ENCODE data around the gene RRBP1. TPM values are rescaled to one million over a fixed set of nuclear protein-coding genes. Genes with fewer than 3 reads are reported as not detected.

RRBP1 gene
- total and polyA plus RNA-seq, 4 donors: 75.4 to 202 (median 130) TPM

- 90% methylated on average over 2 of the region's 2 CpGs for WGBS
- peaks cover 0 to 6% (median 2%) of the 10 kb centered on the region in 4 donors for H3K4me1 ChIP-seq (ENCODE audit: control insufficient read depth in 4 of 4, insufficient read depth in 4 of 4, low read length in 3 of 4)
- no peak for DNase-seq (ENCODE audit: low spot score)
- TF ChIP-seq TAF1 (conservative IDR thresholded peaks at IDR 0.05): no peak
- no peak for TF ChIP-seq REST (IDR thresholded peaks at IDR 0.05)
- no peak for TF ChIP-seq NR2F2 (IDR thresholded peaks at IDR 0.05)
- TF ChIP-seq EGR1 (IDR thresholded peaks at IDR 0.05; ENCODE audit: low read depth in 2 of 2): no peak
- TF ChIP-seq HNF4A (conservative IDR thresholded peaks at IDR 0.05): no peak
- TF ChIP-seq RXRA (IDR thresholded peaks at IDR 0.05): no peak
- TF ChIP-seq FOXA2 (IDR thresholded peaks at IDR 0.05): no peak
- no peak for TF ChIP-seq ATF3 (IDR thresholded peaks at IDR 0.05)
- no peak for TF ChIP-seq ZBTB33 (IDR thresholded peaks at IDR 0.05)
- TF ChIP-seq CTCF (IDR thresholded peaks at IDR 0.05; ENCODE audit: low read depth, low read length, missing input control): no peak
- no peaks in the 10 kb centered on the region for H3K9me3 ChIP-seq (ENCODE audit: control insufficient read depth in 4 of 4, low read length in 3 of 4)
- H3K4me3 ChIP-seq (ENCODE audit: low read depth in 1 of 3, low read length in 3 of 3): no peak overlapping the region
- no peak overlapping the region for H3K27ac ChIP-seq (ENCODE audit: low read depth in 1 of 2, low read length in 2 of 2)
- H3K27me3 ChIP-seq (ENCODE audit: control insufficient read depth in 4 of 4, insufficient read depth in 4 of 4, low read length in 3 of 4): no peaks in the 10 kb centered on the region
- no peaks in the 10 kb centered on the region for H3K36me3 ChIP-seq (ENCODE audit: control insufficient read depth in 4 of 4, insufficient read depth in 3 of 4, low read depth in 1 of 4, low read length in 3 of 4)
- H3K9ac ChIP-seq (ENCODE audit: low read depth in 1 of 2, low read length in 2 of 2): no peak overlapping the region
Measured at GRCh38 chr20:17595856-17596255, 86.2 kb downstream of the RRBP1 start.

- H3K27ac ChIP-seq (ENCODE audit: low read depth in 1 of 2, low read length in 2 of 2): no peak overlapping the region
- no peak overlapping the region for H3K4me3 ChIP-seq (ENCODE audit: low read depth in 1 of 3, low read length in 3 of 3)
- H3K9ac ChIP-seq (ENCODE audit: low read depth in 1 of 2, low read length in 2 of 2): no peak overlapping the region
- no peak for TF ChIP-seq FOXA2 (IDR thresholded peaks at IDR 0.05)
- no peak for TF ChIP-seq RXRA (IDR thresholded peaks at IDR 0.05)
- no peak for TF ChIP-seq ATF3 (IDR thresholded peaks at IDR 0.05)
- TF ChIP-seq EGR1 (IDR thresholded peaks at IDR 0.05; ENCODE audit: low read depth in 2 of 2): no peak
- no peak for TF ChIP-seq MAX (IDR thresholded peaks at IDR 0.05)
- TF ChIP-seq HNF4A (conservative IDR thresholded peaks at IDR 0.05): no peak
- no peak for TF ChIP-seq RAD21 (IDR thresholded peaks at IDR 0.05)
- TF ChIP-seq FOXA1 (IDR thresholded peaks at IDR 0.05): no peak
- no peak for TF ChIP-seq TAF1 (conservative IDR thresholded peaks at IDR 0.05)
- no peak for TF ChIP-seq NR2F2 (IDR thresholded peaks at IDR 0.05)
- TF ChIP-seq HNF4G (IDR thresholded peaks at IDR 0.05): no peak
- TF ChIP-seq GABPA (IDR thresholded peaks at IDR 0.05 in 1 of 2, conservative IDR thresholded peaks at IDR 0.05 in 1 of 2): no peak
- H3K4me1 ChIP-seq (ENCODE audit: control insufficient read depth in 4 of 4, insufficient read depth in 4 of 4, low read length in 3 of 4): peaks cover 0 to 6% (median 5%) of the 10 kb centered on the region in 4 donors
- H3K36me3 ChIP-seq (ENCODE audit: control insufficient read depth in 4 of 4, insufficient read depth in 3 of 4, low read depth in 1 of 4, low read length in 3 of 4): no peaks in the 10 kb centered on the region
- no peak for DNase-seq (ENCODE audit: low spot score)
- H3K9me3 ChIP-seq (ENCODE audit: control insufficient read depth in 4 of 4, low read length in 3 of 4): no peaks in the 10 kb centered on the region
- no peaks in the 10 kb centered on the region for H3K27me3 ChIP-seq (ENCODE audit: control insufficient read depth in 4 of 4, insufficient read depth in 4 of 4, low read length in 3 of 4)
Measured at GRCh38 chr20:17594443-17594842, 87.6 kb downstream of the RRBP1 start.
